ENCODE measurements around the gene GTF2IRD1.

DNA sequence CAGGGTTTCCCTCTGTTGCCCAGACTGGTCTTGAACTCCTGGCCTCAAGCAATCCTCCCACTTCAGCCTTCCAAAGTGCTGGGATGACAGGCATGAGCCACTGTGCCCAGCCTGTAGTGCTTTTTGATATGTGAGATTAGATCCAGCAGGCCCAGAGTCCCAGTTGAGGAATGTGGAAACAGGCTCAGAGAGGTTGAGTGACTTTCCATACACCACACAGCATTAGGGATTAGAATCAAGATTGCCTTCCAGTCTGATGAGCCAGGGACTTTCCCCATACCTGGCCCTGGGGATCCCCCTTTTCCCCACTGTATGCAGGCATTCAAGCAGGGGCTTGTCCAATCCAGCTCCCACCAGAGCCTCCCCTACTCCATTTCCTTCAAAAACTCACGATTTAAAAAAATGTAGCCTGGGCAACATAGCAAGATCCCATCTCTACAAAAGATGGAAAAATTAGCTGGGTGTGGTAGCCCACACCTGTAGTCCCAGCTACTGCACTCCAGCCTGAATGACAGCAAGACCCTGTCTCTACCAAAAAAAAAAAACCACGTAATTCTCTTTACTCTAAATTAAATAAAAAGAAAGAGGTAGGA, 128.8 kb downstream of the GTF2IRD1 start:
- TF ChIP-seq ELF1 (IDR thresholded peaks at IDR 0.05) (no peak), FOXJ3 (CRISPR knock-in tag; IDR thresholded peaks at IDR 0.05) (no peak), EP300 (IDR thresholded peaks at IDR 0.05; ENCODE audit: borderline replicate concordance in 1 of 2, low read depth in 1 of 2, low read length in 1 of 2) (no peak), POLR2AphosphoS5 (IDR thresholded peaks at IDR 0.05; ENCODE audit: low read depth, low read length) (no peak), RAD21 (IDR thresholded peaks at IDR 0.05; ENCODE audit: low read length) (no peak), FOXM1 (IDR thresholded peaks at IDR 0.05; ENCODE audit: low read depth) (no peak), GABPA (IDR thresholded peaks at IDR 0.05; ENCODE audit: low read depth) (no peak), YY1 (IDR thresholded peaks at IDR 0.05; ENCODE audit: low read depth) (no peak), TEAD4 (IDR thresholded peaks at IDR 0.05; ENCODE audit: borderline replicate concordance, insufficient read depth) (no peak), JUND (IDR thresholded peaks at IDR 0.05) (no peak), MXI1 (IDR thresholded peaks at IDR 0.05; ENCODE audit: low read depth, low read length) (no peak)
- TF ChIP-seq, protein P1, sequence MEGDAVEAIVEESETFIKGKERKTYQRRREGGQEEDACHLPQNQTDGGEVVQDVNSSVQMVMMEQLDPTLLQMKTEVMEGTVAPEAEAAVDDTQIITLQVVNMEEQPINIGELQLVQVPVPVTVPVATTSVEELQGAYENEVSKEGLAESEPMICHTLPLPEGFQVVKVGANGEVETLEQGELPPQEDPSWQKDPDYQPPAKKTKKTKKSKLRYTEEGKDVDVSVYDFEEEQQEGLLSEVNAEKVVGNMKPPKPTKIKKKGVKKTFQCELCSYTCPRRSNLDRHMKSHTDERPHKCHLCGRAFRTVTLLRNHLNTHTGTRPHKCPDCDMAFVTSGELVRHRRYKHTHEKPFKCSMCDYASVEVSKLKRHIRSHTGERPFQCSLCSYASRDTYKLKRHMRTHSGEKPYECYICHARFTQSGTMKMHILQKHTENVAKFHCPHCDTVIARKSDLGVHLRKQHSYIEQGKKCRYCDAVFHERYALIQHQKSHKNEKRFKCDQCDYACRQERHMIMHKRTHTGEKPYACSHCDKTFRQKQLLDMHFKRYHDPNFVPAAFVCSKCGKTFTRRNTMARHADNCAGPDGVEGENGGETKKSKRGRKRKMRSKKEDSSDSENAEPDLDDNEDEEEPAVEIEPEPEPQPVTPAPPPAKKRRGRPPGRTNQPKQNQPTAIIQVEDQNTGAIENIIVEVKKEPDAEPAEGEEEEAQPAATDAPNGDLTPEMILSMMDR (IDR thresholded peaks at IDR 0.05) = no peak
- TF ChIP-seq, protein P2, sequence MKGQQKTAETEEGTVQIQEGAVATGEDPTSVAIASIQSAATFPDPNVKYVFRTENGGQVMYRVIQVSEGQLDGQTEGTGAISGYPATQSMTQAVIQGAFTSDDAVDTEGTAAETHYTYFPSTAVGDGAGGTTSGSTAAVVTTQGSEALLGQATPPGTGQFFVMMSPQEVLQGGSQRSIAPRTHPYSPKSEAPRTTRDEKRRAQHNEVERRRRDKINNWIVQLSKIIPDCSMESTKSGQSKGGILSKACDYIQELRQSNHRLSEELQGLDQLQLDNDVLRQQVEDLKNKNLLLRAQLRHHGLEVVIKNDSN (IDR thresholded peaks at IDR 0.05; ENCODE audit: borderline replicate concordance, low read depth) = no peak
- TF ChIP-seq, protein P3, sequence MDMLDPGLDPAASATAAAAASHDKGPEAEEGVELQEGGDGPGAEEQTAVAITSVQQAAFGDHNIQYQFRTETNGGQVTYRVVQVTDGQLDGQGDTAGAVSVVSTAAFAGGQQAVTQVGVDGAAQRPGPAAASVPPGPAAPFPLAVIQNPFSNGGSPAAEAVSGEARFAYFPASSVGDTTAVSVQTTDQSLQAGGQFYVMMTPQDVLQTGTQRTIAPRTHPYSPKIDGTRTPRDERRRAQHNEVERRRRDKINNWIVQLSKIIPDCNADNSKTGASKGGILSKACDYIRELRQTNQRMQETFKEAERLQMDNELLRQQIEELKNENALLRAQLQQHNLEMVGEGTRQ (IDR thresholded peaks at IDR 0.05; ENCODE audit: borderline replicate concordance, low read depth, low read length) = no peak
